HCT116 (cell line): Measurements from ENCODE around the gene AASS. TPM values are rescaled to one million over a fixed set of nuclear protein-coding genes. Genes with fewer than 3 reads are reported as not detected.
A peak's percentile ranks its signal among the peaks of the same experiment; 100 is the strongest.

ENCODE experiments used
- ATAC-seq: fragments of 200-7000 bp; cut with Tn5 transposase; 2 replicates; pipeline ENCODE4 v1.9.1; 2020; ENCODE audit warnings: mild to moderate bottlenecking, moderate library complexity
- Bru-seq: library from RNA; stranded (reverse); fragments of 400-500 nt; gene quantifications from one replicate; lab custom pipeline; 2021; lab: Mats Ljungman, UMichigan
- BruChase-seq, 2 experiments: library from RNA; stranded (reverse); fragments of 400-500 nt; gene quantifications; one replicate each; lab custom pipeline; 2021; lab: Mats Ljungman, UMichigan
- BruUV-seq: library from RNA; stranded (reverse); fragments of 400-500 nt; replicated peaks from 2 replicates; lab custom pipeline; 2021; lab: Mats Ljungman, UMichigan
- CTCF ChIA-PET: fragments of 300-600 bp; sonication (Branson Sonifier 250); formaldehyde crosslinking; loops from one replicate; lab custom pipeline; 2021; ENCODE audit warnings: antibody characterized with exemption; lab: Charles Lee
- POLR2A ChIA-PET: fragments of 300-600, 350-600 bp; sonication (Branson Sonifier 250); formaldehyde crosslinking; loops from one replicate; lab custom pipeline; 2021; ENCODE audit warnings: antibody characterized with exemption; lab: Charles Lee
- RAD21 ChIA-PET, 2 experiments: fragments of 300-600 bp; sonication (Branson Sonifier 250); formaldehyde crosslinking; loops; one replicate each; lab custom pipeline; 2023; ENCODE audit warnings: low total read pairs in 2 of 2; ENCODE audit not compliant: uncharacterized antibody in 2 of 2, unreplicated experiment in 2 of 2, low non-redundant PET in 1 of 2; lab: Charles Lee
- DNase-seq: peaks from one replicate; pipeline ENCODE4 v3.0.0-alpha.2; 2010; ENCODE audit warnings: low read depth, low spot score
- H2AFZ ChIP-seq: fragments of 200-600 bp; shearing (Covaris generic), sonication (generic); 2 replicates; pipeline ENCODE4 v1.6.1; 2017; ENCODE audit warnings: low read depth, mixed run types, mixed read lengths, antibody characterized with exemption, low read length; ENCODE audit not compliant: poor library complexity, severe bottlenecking
- H3K27ac ChIP-seq: 2 replicates; pipeline ENCODE4 v1.5.1; 2012; ENCODE audit warnings: low read depth, low read length
- H3K27me3 ChIP-seq: fragments of 200-600 bp; sonication (generic); 2 replicates; pipeline ENCODE4 v1.6.1; 2016; ENCODE audit warnings: mixed run types, low read length, mixed read lengths; ENCODE audit not compliant: insufficient read depth
- H3K36me3 ChIP-seq, 2 experiments: fragments of 200-500 bp in 1 of 2; fragments of 200-600 bp in 1 of 2; sonication (Bioruptor generic) in 1 of 2; sonication (generic) in 1 of 2; 2 replicates each; pipeline versions ENCODE4 v1.5.1 to v1.6.1; 2014 to 2016; ENCODE audit warnings: low read length in 2 of 2, inconsistent platforms in 1 of 2, mixed read lengths in 1 of 2, mixed run types in 1 of 2; ENCODE audit not compliant: insufficient read depth in 2 of 2, control insufficient read depth in 1 of 2
- H3K4me1 ChIP-seq, 2 experiments: fragments of 200-600 bp in 1 of 2; sonication (generic) in 1 of 2; 2 replicates each; pipeline versions ENCODE4 v1.5.1 to v1.6.1; 2012 to 2017; ENCODE audit warnings: low read length in 2 of 2, inconsistent platforms in 1 of 2, mild to moderate bottlenecking in 1 of 2, mixed read lengths in 1 of 2, mixed run types in 1 of 2, moderate library complexity in 1 of 2; ENCODE audit not compliant: insufficient read depth in 2 of 2, control insufficient read depth in 1 of 2
- H3K4me2 ChIP-seq: fragments of 200-600 bp; sonication (generic); 2 replicates; pipeline ENCODE4 v1.6.1; 2017; ENCODE audit warnings: mixed run types, low read length, mixed read lengths
- H3K4me3 ChIP-seq, 2 experiments: fragments of 200-600 bp in 1 of 2; sonication (generic) in 1 of 2; replicated peaks in 1 of 2; 2 replicates each; pipeline ENCODE4 v1.5.1; 2011 to 2016; ENCODE audit warnings: low read length in 2 of 2, control low read depth in 1 of 2, low read depth in 1 of 2, mild to moderate bottlenecking in 1 of 2, mixed read lengths in 1 of 2, mixed run types in 1 of 2
- H3K79me2 ChIP-seq: fragments of 200-600 bp; sonication (generic); 2 replicates; pipeline ENCODE4 v1.6.1; 2017; ENCODE audit warnings: mild to moderate bottlenecking, mixed run types, low read length, moderate library complexity, mixed read lengths; ENCODE audit not compliant: insufficient read depth
- H3K9ac ChIP-seq: fragments of 200-600 bp; sonication (generic); 2 replicates; pipeline ENCODE4 v1.6.1; 2016; ENCODE audit warnings: low read length, mixed read lengths
- H3K9me2 ChIP-seq: fragments of 200-600 bp; sonication (generic), shearing (Covaris generic); 2 replicates; pipeline ENCODE4 v1.6.1; 2017; ENCODE audit warnings: mixed run types, mild to moderate bottlenecking, moderate library complexity; ENCODE audit not compliant: insufficient read depth
- H3K9me3 ChIP-seq, 2 experiments: fragments of 200-500 bp in 1 of 2; fragments of 200-600 bp in 1 of 2; sonication (Bioruptor generic) in 1 of 2; sonication (generic) in 1 of 2; 2 replicates each; pipeline ENCODE4 v1.6.1; 2014 to 2017; ENCODE audit warnings: low read length in 2 of 2, mixed read lengths in 2 of 2, inconsistent platforms in 1 of 2, low read depth in 1 of 2, mild to moderate bottlenecking in 1 of 2, mixed run types in 1 of 2, moderate library complexity in 1 of 2; ENCODE audit not compliant: control insufficient read depth in 1 of 2, insufficient read depth in 1 of 2
- H4K20me1 ChIP-seq: fragments of 200-600 bp; sonication (generic), shearing (Covaris generic); 2 replicates; pipeline ENCODE4 v1.6.1; 2017; ENCODE audit warnings: mixed run types, mild to moderate bottlenecking, moderate library complexity; ENCODE audit not compliant: insufficient read depth
- ATF3 ChIP-seq: IDR thresholded peaks from 2 replicates; pipeline ENCODE4 v1.6.1; 2012
- CEBPB ChIP-seq: IDR thresholded peaks from 2 replicates; pipeline ENCODE4 v1.6.1; 2012; ENCODE audit warnings: low read depth
- CTCF ChIP-seq, 3 experiments: fragments of 200-600 bp in 1 of 3; sonication (generic) in 1 of 3; IDR thresholded peaks in 2 of 3; conservative IDR thresholded peaks in 1 of 3; 2 replicates each; pipeline ENCODE4 v1.5.1; 2012 to 2017; ENCODE audit warnings: low read depth in 2 of 3, low read length in 2 of 3, antibody characterized with exemption in 1 of 3, borderline replicate concordance in 1 of 3, control low read depth in 1 of 3, mild to moderate bottlenecking in 1 of 3, mixed read lengths in 1 of 3, mixed run types in 1 of 3, moderate library complexity in 1 of 3; ENCODE audit not compliant: insufficient read depth in 1 of 3
- EGR1 ChIP-seq: IDR thresholded peaks from 2 replicates; pipeline ENCODE4 v1.6.1; 2012; ENCODE audit warnings: low read depth
- ELF1 ChIP-seq: IDR thresholded peaks from 2 replicates; pipeline ENCODE4 v1.6.1; 2012; ENCODE audit warnings: low read depth, borderline replicate concordance
- FOSL1 ChIP-seq: IDR thresholded peaks from 2 replicates; pipeline ENCODE4 v1.6.1; 2012; ENCODE audit warnings: low read depth
- JUND ChIP-seq: IDR thresholded peaks from 2 replicates; pipeline ENCODE4 v1.6.1; 2012
- POLR2AphosphoS5 ChIP-seq: IDR thresholded peaks from 2 replicates; pipeline ENCODE4 v1.6.1; 2011; ENCODE audit warnings: mild to moderate bottlenecking, low read depth, low read length, moderate library complexity
- RAD21 ChIP-seq: IDR thresholded peaks from 2 replicates; pipeline ENCODE4 v1.6.1; 2012; ENCODE audit warnings: low read depth, mild to moderate bottlenecking
- SP1 ChIP-seq: IDR thresholded peaks from 2 replicates; pipeline ENCODE4 v1.6.1; 2012; ENCODE audit warnings: low read depth
- SRF ChIP-seq: IDR thresholded peaks from 2 replicates; pipeline ENCODE4 v1.6.1; 2012; ENCODE audit warnings: low read depth
- ZBTB33 ChIP-seq: IDR thresholded peaks from 2 replicates; pipeline ENCODE4 v1.6.1; 2011; ENCODE audit warnings: mild to moderate bottlenecking, low read length, moderate library complexity; ENCODE audit not compliant: insufficient replicate concordance; ENCODE audit errors: extremely low read depth
- ZNF274 ChIP-seq: fragments of 200-500 bp; sonication (Bioruptor generic); IDR thresholded peaks from 2 replicates; pipeline ENCODE4 v1.6.1; 2014; ENCODE audit warnings: mild to moderate bottlenecking, low read depth, low read length, inconsistent platforms
- intact Hi-C: fragments of 100-400 bp; cut with micrococcal nuclease; formaldehyde crosslinking; loops from 2 replicates; pipeline ENCODE4 v1.10.0; 2022
- long read RNA-seq: library from polyadenylated mRNA; unstranded; transcript quantifications from one replicate; pipeline ENCODE4 v2.0.0, GENCODE V29; 2021; ENCODE audit not compliant: unreplicated experiment
- polyA plus RNA-seq: library from polyadenylated mRNA; unstranded; fragments of >200 nt; gene quantifications from 2 replicates; pipeline ENCODE4 v1.2.1, GENCODE V29; 2012; ENCODE audit warnings: missing spikeins
- total RNA-seq: library from RNA; stranded (reverse); gene quantifications from one replicate; pipeline ENCODE4 v1.2.1, GENCODE V29; 2021; ENCODE audit not compliant: unreplicated experiment

The AASS gene
- 5.1 TPM for total RNA-seq
- 1.7 and 1.9 TPM in 2 replicates for polyA plus RNA-seq
- Bru-seq, nascent RNA, result percentile 54 among the genes with signal in this experiment
- BruChase-seq, experiment 1, labeled RNA remaining after a 6-hour chase, result percentile 55 among the genes with signal in this experiment
- percentile 61 among the genes with signal in this experiment for BruChase-seq, experiment 2, labeled RNA remaining after a 2-hour chase
- long read RNA-seq, partial matches to known transcripts, result 0 of 5 reads
- long read RNA-seq, other reads (novel, unspliced or antisense), result 1 of 5 reads

GRCh38 chr7:122143751-122144711 is at the start of gene AASS:
AASS (minus strand) TSS chr7:122144249; CDS start chr7:122133726, 10,523 bp downstream.
- Histone ChIP-seq H3K36me3 (no peaks in the 10 kb centered on the region), H3K9ac (peak within 1 kb of the TSS; percentile 58), H3K27ac (no peak within 1 kb of the TSS; the same call in 1 of the 2 replicates), H3K4me1 (peaks cover 0 to 10% of the 10 kb centered on the region in 2 experiments; a peak in 1 of 4 replicates), H3K4me3 (peak within 1 kb of the TSS; percentile 58 to 71), H3K79me2 (no peaks in the 10 kb centered on the region), H3K9me2 (no peaks in the 10 kb centered on the region), H3K4me2 (peak within 1 kb of the TSS; percentile 80), H4K20me1 (no peaks in the 10 kb centered on the region), H3K27me3 (no peaks in the 10 kb centered on the region), H3K9me3 (no peaks in the 10 kb centered on the region), H2AFZ (peak within 1 kb of the TSS; percentile 84)
- BruUV-seq, result no TSS peak
- ChIA-PET CTCF (no interaction called here), POLR2A (no interaction called here), RAD21 (no interaction called here)
- intact Hi-C loops, result no loop called here
- TF ChIP-seq POLR2AphosphoS5, result peak; percentile 40
- TF ChIP-seq SRF, result no peak
- peak; percentile 41; the same call in 1 of the 2 replicates for TF ChIP-seq SP1
- ATAC-seq (peak; percentile 97), DNase-seq (peak; percentile 80)

- H2AFZ ChIP-seq, result no peak overlapping the region
- CTCF ChIA-PET, result no interaction called here
- TF ChIP-seq EGR1 (no peak), ZBTB33 (no peak), CEBPB (no peak), RAD21 (no peak), JUND (no peak), FOSL1 (no peak), ZNF274 (no peak), ELF1 (no peak), ATF3 (no peak), CTCF (IDR thresholded peaks at IDR 0.05 in 2 of 3, conservative IDR thresholded peaks at IDR 0.05 in 1 of 3; ENCODE audit: borderline replicate concordance in 1 of 3, insufficient read depth in 1 of 3, low read depth in 2 of 3, low read length in 2 of 3) (no peak), SRF (no peak)
Measured at GRCh38 chr7:122188785-122189184, 44.7 kb upstream of the AASS start.

More at GRCh38 chr7:122188785-122189184, 44.7 kb upstream of the AASS start:
- ATAC-seq (no peak), DNase-seq (no peak)
- no TSS peak for BruUV-seq
- H3K9ac ChIP-seq, result no peak overlapping the region
- H3K9me3 ChIP-seq, result no peaks in the 10 kb centered on the region
- no peaks in the 10 kb centered on the region for H3K27me3 ChIP-seq
- intact Hi-C loops, result no loop called here
- ChIA-PET RAD21 (no interaction called here), POLR2A (no interaction called here)
- no peak overlapping the region for H3K27ac ChIP-seq
- H3K9me2 ChIP-seq, result no peaks in the 10 kb centered on the region
- H3K79me2 ChIP-seq, result no peaks in the 10 kb centered on the region
- no peaks in the 10 kb centered on the region for H3K36me3 ChIP-seq
- no peak overlapping the region for H3K4me2 ChIP-seq
- no peaks in the 10 kb centered on the region for H4K20me1 ChIP-seq
- no peaks in the 10 kb centered on the region for H3K4me1 ChIP-seq
- no peak overlapping the region for H3K4me3 ChIP-seq
